NCI-H146 treated with DMSO at 0.1 percent for 48 hours (cell line): ENCODE measurements around the gene ZMIZ1.
A peak's percentile ranks its signal among the peaks of the same experiment; 100 is the strongest.

Experiments used
- DNase-seq: peaks from one replicate; lab custom pipeline; 2025; ENCODE audit not compliant: unreplicated experiment; lab: John Stamatoyannopoulos, UW

Gene ZMIZ1

DNA sequence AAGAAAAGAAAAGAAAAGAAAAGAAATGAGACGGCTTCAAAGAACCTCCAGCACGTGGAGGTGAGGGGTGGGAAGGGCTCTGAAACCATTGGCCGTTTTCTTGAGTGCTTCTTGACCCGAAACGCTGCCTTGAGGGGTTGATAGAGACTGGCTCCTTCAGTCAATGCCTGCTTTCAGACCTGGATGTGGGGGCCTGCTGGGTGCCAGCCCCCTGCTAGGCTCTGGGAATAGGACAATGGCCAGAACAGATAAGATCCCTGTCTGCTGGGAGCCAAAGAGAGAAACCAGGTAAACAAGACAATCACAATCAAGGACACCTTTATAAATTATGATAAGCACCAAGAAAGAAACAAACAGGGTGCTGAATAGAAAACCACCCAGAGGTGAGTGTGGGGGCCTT, 27.7 kb downstream of the ZMIZ1 start:
- no peak for DNase-seq

DNA sequence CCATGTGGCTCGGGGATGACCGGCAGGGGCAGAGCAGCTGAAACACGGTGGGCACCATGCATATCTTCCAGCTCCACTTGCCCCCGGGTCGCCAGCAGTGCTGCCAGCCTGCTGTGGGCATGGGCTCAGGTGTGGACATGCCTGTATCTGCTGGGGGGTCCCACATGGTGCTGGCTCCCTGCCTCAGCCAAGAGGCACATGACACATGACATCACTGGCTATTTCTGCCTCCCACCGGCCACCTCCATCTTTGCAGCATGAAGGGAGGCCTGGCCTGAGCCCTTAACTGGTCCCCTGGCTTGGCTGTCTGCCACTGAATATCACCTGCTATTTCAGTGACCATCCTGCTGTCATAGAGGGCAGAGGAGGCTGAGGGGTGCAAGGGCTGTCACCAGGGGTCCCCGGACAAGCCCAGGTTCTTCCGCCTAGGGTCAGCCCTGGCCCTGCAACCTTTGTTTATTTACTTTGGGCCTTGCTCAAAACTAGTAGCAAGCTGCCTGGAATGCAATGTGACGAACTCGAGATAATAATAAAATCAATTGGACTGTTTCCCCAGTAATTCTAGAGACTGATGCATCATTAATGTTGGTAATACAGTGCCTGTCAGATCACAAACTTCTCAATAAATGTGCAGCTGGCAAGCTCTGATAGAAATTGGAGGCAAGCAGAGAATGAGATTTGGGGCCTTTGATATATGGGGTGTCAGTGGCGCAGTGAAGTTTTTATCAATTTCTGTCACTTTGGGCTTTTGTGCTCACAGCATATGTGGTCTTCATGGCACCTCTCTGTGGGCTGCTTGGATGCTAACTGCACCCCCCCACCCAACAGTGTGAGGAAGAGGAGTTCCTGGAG, 28.5 kb downstream of the ZMIZ1 start:
- DNase-seq, result no peak

DNA sequence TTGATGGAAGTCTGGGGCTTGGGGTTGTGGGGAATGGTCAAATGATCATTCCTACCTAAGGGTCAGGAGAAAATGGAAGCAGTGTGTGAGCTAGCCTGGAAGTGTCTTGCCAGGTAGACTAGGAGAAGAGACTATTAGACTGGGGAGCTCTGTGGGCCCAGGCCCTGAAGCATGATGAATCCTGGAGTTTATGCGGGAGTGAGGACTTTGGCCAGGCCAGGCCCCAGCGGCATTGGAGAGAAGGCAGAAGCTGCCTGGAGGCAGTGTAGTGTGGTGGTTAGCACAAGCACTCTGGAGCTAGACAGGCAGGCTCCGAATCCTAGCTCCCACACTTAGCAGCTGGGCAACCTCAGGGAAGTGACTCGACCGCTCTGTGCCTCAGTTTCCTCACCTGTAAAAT, 29.3 kb downstream of the ZMIZ1 start:
- no peak for DNase-seq

DNA sequence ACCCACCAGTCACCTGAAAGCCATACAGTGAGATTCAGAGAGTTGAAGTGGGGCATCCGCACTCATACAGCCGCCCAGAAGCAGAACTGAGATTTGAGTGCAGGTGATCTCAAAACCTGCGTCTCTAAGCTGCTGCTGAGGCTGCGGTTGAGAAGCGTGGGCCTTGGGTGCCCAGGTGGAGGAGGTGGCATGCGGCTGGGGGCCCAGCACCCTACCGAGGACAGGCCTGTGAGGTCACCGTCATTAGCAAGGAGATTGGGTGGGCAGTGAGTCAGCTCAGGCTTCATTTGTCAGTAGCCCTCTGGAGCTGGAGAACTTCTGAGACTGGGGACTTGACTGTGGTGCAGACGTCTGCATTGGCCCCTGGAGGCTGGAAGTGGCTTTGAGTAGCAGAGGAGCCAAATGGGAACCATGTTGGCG, 29.8 kb downstream of the ZMIZ1 start:
- no peak for DNase-seq

DNA sequence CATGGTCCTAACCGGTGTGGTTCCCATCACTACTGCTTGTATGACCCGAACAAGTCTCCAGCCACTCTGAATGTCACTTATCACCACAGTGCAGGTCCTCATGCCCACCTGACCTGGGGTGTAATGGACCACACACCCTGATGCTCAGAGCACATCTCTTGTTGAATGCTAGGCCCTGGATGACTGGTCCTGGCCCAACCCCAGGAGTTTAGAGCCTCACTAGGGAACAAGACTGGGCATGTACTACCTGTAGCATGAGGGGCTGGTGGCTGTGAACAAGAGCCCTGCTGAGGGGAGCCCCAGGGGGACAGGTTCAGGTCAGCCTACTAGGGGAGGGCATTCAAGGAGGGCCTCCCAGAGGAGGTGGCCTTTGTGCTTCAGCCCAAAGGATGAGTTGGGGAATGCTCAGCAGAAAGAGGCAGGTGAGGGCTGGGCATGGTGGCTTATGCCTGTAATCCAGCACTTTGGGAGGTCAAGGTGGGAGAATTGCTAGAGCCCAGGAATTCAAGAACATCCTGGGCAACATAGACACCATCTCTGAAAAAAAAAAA, 31.2 kb downstream of the ZMIZ1 start:
- no peak for DNase-seq

DNA sequence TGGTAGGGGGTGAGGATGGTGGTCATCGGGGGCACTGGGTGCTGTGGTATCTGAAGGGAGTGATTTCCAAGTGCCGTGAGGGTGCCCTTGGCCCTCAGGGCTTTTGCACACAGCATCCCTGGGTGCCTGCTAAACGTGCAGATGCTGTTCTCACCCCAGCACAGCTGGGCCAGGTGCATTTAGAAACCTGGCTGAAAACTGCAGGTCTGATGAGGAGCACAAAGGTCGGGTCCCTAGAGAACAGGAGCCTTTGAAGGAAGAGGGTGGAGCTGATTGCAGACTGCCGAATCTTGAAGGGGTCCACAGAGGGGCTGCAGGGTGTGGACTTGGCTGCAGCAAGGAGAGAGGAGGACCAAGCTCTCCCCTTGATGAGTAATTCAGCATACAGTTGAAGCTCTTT, 32.0 kb downstream of the ZMIZ1 start:
- DNase-seq, result no peak

DNA sequence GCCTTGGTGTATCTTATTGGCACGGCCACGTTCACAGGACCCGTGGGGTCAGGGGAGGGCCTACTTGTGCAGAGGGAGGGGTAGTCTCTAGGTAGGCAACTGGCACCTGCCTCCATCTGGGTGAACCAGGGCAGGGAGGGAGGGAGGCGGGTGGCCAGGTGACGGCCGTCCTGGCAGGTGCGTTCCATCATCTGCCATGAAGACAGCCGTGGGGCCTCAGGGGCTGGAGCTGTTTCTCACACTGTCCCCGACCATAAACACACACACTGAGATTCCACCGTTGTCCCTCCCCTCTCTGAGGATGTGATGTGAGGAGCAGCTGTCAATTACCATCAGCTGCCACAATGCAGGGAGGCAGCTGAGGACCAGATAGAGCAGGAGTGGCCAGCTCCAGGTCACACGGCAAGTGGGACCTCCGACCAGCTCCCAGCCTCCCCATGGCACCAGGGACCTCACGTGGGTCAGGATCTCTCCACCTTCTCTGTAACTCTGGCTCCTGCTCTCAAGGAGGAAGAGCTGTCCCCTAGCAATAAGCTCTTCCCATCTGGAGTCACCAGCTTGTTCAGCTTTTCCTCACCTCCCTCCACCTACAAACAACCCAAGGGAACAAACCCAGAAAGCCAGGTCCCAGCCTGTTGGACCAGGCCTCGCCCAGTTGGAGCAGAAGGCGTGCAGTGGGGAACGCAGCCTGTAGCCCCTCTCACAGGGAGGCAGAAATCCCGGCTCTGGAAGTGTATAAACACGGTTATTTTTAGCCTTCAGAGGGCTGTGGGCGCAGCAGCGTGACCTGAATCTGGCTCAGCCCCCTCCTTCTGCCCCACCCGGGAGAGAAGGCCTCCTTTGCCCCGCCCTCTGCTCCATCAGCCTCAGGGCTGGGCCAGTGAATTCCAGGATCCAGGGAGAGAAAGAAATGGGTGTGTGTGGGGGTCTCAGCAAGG, 33.1 kb downstream of the ZMIZ1 start:
- peak; percentile 77 for DNase-seq

DNA sequence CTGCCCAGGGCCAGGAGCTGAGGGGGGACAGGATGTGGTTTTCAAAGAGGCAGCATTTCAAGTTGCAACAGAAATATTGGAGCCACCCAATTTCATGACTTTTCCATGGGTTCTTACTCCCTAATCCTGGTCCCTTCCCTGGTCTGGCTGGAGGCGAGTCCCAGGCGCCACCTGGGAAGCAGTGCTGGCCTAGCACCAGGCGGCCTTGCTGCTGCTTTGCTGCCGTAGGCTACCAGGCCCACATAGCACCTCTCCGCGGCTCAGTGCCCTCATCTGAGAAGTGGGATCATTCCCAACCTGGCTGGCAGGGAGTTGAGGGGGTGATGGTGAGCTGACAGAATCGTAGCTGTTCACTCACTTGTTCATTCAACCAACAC, 33.7 kb downstream of the ZMIZ1 start:
- DNase-seq, result no peak

DNA sequence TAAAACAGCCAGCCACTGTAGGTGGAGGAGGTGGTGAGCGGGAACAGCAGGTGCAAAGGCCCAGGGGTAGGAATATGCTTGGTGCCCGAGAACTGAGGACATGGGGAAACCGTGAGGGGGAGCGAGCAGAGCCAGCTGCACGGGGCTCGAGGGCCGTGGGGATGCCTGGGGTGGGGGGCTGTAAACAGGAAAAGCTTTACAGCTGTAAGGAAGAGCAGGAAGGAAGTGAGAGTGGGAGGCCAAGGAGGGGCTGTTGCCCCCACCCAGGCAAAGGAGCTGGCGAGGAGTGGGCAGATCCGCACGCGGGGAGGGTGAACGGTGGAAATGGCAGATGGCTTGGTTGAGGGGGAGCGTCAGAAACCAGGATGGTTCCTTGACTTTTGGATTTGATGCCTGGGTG, 34.4 kb downstream of the ZMIZ1 start:
- DNase-seq, result no peak

DNA sequence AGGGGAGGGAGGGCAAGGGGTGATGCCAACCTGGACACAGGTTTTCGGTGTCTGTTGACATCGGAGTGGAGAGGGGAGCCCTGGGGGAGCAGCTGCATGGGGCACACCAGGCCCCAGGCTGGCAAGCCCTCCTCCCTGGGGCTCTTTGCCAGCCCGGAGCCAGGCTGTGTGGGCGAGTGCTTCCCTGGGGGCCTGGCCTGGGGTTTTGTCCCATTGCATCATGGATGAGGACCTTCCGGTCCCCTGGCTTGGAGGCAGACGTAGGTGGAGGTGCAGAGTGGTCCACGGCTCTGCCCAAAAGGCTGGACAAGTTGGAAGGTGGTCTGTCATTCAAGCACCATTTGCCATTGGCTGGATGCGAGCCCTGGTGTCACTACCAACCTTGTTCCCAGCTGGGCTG, 34.8 kb downstream of the ZMIZ1 start:
- DNase-seq, result no peak

DNA sequence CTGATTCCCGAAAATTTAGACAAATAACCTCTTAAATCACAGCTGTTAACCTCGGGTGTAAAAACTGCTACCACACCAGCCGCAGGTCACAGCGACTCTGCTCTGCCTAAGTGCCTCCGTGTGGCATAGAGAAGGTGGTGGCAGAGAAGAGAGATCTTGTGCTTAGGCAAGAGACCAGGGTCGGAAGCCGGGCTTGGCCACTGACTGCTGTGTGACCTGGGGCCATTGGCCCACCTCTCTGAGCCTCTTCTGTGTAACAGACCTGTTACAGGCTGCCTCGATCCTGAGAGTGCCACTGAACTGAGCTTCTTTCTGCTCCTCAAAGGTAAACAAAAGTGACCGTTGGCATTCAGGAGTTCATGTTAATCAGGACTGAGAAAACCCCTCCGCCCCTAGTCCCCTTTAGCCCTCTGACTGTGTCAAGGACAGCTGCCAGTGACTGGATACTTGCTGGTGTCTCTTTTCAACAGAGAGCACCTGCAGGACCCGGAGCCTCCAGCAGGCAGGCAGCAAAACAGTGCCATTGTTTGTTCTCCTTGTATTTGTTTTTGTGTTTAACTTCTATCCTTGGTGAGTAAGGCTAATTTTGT, 36.5 kb downstream of the ZMIZ1 start:
- DNase-seq, result peak; percentile 29

DNA sequence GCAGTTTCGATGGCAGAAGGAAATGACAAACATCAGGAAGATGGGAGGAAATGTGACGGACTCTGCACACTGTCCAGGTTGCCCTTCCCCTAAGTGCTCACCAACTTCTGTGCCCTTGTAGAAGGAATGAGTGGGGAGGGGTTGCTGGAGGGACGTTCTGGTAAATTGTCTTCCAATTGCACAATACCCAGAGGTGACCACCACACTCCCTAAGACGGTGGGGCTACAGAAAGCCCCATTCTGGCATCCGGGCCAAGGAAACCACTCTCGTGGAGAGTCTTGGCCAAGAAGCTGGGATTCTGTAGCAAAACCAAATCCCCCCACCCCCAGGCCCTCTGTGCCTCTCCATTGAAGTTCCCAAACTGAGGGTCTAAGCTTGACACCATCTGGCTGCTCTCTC, 37.1 kb downstream of the ZMIZ1 start:
- DNase-seq, result no peak

DNA sequence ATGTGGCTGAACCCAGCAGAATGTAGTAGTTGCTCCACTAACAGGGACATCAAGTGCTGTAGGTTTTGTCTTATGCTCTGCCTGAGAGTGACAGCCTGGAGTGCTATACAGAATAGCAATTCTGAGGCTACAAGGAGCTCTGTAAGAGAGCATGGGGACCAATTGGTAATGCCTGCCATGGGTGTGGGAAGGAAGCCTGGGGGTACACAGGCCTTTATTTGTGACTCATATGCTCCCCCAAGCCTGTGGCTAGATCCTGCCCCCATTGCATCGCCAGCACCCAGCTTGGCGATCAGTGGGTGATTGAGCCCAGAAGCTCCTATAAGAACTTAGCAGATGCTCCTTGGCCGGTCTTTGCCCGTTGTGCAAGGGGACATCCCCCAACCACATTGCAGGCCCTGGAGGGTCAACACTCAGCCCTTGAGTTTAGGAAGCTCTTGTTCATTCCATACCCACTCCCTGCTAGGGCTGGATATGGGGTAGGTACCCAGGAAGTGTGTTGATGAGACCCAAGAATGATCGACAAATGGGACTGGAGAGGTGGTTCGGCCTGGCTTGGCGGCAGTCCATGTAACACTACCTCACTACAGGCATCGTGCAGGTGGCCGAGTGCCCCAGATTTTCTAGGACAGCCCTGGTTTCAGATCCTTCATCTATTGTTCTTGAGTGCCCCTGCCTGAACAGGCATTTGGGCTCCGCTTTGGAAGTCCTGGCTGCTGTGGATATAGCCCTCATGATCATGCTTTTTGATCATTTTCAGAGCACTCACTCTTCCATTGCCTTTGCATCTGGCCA, 37.7 kb downstream of the ZMIZ1 start:
- no peak for DNase-seq

DNA sequence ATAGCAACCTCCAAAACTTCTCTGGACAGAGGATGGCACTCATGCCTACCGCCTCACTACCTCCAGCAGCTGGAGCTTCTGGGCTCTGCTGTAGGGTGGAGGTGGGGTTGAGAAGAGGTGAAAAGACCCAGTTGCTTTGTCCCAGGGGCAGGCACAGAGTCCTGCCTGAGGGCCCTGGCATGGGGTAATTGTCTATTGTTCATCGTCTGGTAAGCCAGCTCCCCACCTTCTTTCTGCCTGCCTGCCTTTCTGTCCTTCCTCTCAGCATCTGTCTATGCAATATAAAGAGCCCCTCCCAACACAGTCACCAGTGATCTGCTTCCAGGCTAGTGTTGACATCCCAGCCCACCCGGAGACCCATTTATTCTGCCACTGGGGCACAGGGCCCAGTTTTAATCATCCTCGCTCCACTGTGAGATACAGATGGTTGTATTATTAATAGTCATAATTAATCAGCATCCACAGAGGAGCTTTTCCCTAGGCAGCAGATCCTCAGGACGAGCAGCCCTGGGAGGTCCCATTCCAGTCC, 39.0 kb downstream of the ZMIZ1 start:
- DNase-seq, result peak; percentile 68

DNA sequence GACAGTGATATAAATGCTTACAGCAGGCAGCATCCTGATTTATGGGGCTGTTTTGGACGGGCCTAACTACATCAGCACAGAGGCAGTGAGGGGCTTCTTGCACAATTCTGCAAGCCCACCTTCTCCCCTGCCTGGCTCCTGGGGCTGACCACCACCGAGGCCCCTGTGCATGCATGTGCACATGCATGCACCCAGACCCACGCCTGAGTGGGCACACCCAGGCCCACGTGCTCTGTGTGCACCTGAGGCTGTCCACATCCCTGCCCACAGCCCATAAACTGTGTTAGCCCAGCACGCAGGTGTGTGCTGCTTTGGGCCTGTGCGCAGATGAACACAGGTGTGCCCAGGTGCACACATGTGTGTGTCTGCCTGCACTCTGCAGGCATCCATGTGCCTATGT, 40.0 kb downstream of the ZMIZ1 start:
- DNase-seq, result no peak

DNA sequence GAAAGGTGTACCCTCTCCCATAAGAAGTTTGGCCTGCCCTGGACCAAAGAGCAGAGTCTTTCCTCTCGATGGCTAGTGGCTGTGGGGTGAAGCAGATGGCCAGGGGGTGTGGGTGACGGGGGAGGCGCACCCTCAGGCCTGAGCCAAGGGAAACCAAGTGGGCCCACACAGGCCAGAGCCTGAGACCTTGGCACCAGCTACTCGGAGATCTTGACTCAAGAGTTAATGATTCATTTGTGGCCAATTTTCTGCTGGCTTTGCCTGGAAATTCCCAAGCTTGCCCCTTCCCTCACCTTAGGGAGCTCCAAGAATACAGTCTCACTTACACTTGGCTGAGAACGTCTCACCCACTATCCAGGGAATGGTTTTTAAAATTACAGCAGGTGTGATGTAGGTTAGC, 42.7 kb downstream of the ZMIZ1 start:
- no peak for DNase-seq

DNA sequence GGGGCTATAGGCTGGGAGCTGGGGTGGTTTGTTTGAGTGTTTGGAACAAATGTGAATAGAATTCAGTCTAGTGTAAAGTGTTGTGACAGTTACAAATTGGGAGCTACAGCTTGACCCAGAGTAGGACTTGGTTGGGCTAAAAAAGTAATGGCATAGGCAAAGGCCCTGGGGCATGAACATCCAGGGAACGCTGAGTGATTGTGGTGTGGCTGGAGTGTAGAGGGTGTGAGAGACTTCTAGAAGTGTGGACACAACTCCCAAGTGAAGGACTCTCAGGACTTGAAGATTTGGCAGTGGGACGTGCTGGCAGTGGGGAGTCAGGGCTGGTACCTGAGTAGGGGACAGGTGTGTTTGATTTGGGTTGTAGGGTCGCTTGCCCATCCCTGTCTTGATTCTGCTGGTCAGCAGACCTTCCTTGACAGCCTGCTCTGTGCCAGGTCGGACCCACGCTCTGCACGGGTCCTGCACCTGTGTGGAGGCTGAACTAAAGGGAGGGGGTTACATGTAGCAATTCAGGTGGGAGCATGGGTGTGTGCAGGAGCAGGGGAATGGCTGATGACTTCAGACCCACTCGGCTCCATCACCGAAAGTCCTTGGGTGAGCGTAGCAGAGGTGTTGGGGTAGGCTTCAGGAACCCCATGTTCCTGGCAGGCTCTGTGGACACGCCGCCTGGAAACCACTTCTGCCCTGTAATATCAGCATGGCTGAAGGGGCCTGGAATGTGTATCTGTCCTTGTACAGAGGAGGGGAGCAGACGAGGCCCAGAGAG, 43.3 kb downstream of the ZMIZ1 start:
- DNase-seq, result no peak

DNA sequence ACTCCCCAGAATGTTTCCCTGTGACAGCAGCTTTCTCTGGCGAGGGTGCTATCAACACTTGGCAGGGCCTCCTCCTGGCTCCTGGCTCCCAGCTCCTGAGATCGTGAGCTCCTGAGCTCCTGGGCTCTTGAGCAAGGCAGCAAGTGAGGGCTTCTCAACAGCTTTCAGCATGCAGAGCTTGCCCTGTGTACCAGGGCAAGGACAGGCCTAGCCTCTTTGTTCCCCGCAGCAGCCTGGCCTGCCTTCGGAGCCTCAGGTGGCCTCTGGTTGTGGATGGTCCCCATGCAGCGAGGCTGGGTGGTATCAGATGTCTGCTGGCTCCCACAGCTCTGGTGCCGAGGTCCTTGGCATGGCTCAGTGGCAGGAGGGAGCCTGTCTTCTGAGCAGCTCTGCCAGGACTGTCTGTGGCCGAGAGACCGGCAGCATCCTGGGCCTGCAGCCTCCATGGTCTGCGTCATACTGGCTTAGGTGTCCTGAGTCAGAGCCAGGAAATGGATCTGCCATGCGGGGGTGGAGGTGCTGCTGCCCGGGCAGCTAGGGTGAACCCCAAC, 44.2 kb downstream of the ZMIZ1 start:
- DNase-seq, result no peak

DNA sequence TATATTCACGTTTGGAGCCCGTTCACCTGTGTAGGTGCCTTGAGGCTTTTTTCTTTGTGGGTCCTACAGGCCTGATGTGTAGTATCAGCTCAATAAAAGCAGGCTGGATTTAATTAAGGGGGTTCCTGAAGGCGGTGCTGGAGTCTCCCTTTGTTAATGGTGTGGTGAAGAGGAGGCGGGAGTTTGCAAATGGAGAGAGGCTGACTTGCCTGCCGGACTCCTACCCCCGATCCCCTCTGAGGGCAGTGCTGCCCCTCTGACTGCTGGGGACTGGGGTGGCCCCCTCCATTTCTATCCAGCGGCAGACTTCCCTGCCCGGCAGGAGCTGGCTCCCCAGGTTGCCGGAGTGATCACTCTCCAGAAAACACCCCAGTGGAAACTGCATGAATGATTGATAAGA, 45.1 kb downstream of the ZMIZ1 start:
- no peak for DNase-seq
